Keratinocyte (primary cell): ENCODE measurements around the gene ITGB1. TPM values are rescaled to one million over a fixed set of nuclear protein-coding genes. Genes with fewer than 3 reads are reported as not detected.

ENCODE experiments used
- DNase-seq: peaks from one replicate; pipeline ENCODE4 v3.0.0-alpha.2; 2011; ENCODE audit warnings: low read depth, missing footprints, low spot score
- FAIRE-seq: peaks from 2 replicates; lab custom pipeline; 2011; peaks lifted over from hg19 to GRCh38; lab: Jason Lieb, UNC
- H2AFZ ChIP-seq: 2 replicates; pipeline ENCODE4 v1.6.0; 2012; ENCODE audit warnings: low read length, control low read depth, inconsistent platforms; ENCODE audit not compliant: control insufficient read depth
- H3K27ac ChIP-seq: 2 replicates; pipeline ENCODE4 v1.5.1; 2011; ENCODE audit warnings: low read length; ENCODE audit not compliant: control insufficient read depth, insufficient read depth
- H3K27me3 ChIP-seq: 3 replicates; pipeline ENCODE4 v1.6.0; 2011; ENCODE audit warnings: low read length; ENCODE audit not compliant: control insufficient read depth, insufficient read depth; ENCODE audit errors: extremely low read depth
- H3K36me3 ChIP-seq, 2 experiments: 2 replicates in 1 of 2; 3 replicates in 1 of 2; pipeline ENCODE4 v1.5.1; 2011; ENCODE audit warnings: low read length in 2 of 2, mild to moderate bottlenecking in 1 of 2; ENCODE audit not compliant: control insufficient read depth in 2 of 2, insufficient read depth in 2 of 2; ENCODE audit errors: extremely low read depth in 1 of 2
- H3K4me1 ChIP-seq: 3 replicates; pipeline ENCODE4 v1.5.1; 2011; ENCODE audit warnings: low read length; ENCODE audit not compliant: control insufficient read depth, insufficient read depth; ENCODE audit errors: extremely low read depth
- H3K4me2 ChIP-seq: 3 replicates; pipeline ENCODE4 v1.6.0; 2011; ENCODE audit warnings: low read depth, low read length; ENCODE audit not compliant: control insufficient read depth, insufficient read depth; ENCODE audit errors: extremely low read depth
- H3K4me3 ChIP-seq, 3 experiments: fragments of 200-600 bp in 1 of 3; sonication (generic) in 1 of 3; 2 replicates in 2 of 3; 3 replicates in 1 of 3; pipeline ENCODE4 v1.5.1; 2011 to 2016; ENCODE audit warnings: low read length in 3 of 3, mild to moderate bottlenecking in 3 of 3, control low read depth in 2 of 3, inconsistent platforms in 1 of 3, low read depth in 1 of 3, mixed read lengths in 1 of 3, mixed run types in 1 of 3, moderate library complexity in 1 of 3; ENCODE audit not compliant: control insufficient read depth in 2 of 3, insufficient read depth in 2 of 3; ENCODE audit errors: extremely low read depth in 1 of 3
- H3K79me2 ChIP-seq: 2 replicates; pipeline ENCODE4 v1.6.0; 2012; ENCODE audit warnings: low read length; ENCODE audit not compliant: control insufficient read depth, insufficient read depth
- H3K9ac ChIP-seq: 3 replicates; pipeline ENCODE4 v1.6.0; 2011; ENCODE audit warnings: low read length; ENCODE audit not compliant: control insufficient read depth, insufficient read depth; ENCODE audit errors: extremely low read depth
- H3K9me1 ChIP-seq: 3 replicates; pipeline ENCODE4 v1.6.0; 2011; ENCODE audit warnings: low read length; ENCODE audit not compliant: control insufficient read depth, insufficient read depth; ENCODE audit errors: extremely low read depth
- H3K9me3 ChIP-seq: 2 replicates; pipeline ENCODE4 v1.5.1; 2012; ENCODE audit warnings: low read depth, low read length; ENCODE audit not compliant: control insufficient read depth
- H4K20me1 ChIP-seq: 3 replicates; pipeline ENCODE4 v1.6.0; 2011; ENCODE audit warnings: low read length; ENCODE audit not compliant: control insufficient read depth, insufficient read depth; ENCODE audit errors: extremely low read depth
- CTCF ChIP-seq, 3 experiments: IDR thresholded peaks in 1 of 3; conservative IDR thresholded peaks in 1 of 3; optimal IDR thresholded peaks in 1 of 3; 2 replicates in 2 of 3; 3 replicates in 1 of 3; pipeline versions ENCODE3 to v1.5.1; 2011; ENCODE audit warnings: low read length in 3 of 3, mild to moderate bottlenecking in 3 of 3, moderate library complexity in 2 of 3, control low read depth in 1 of 3, inconsistent platforms in 1 of 3; ENCODE audit not compliant: insufficient read depth in 2 of 3; ENCODE audit errors: extremely low read depth in 1 of 3
- EZH2 ChIP-seq: IDR thresholded peaks from one replicate; pipeline ENCODE4 v1.6.1; 2012; ENCODE audit warnings: inconsistent platforms, mild to moderate bottlenecking, low read length, moderate library complexity
- dilution Hi-C: fragments of 300-500 bp; cut with MboI; formaldehyde crosslinking; loops from one replicate; pipeline ENCODE4 v1.7.0; 2020; ENCODE audit warnings: low sequenced_read_pairs; ENCODE audit not compliant: extremely low pct_ligation_motif_present
- polyA plus RNA-seq, 5 experiments: library from polyadenylated mRNA; depleted of rRNA in 3 of 5; stranded (reverse) in 3 of 5; stranded (forward) in 1 of 5; unstranded in 1 of 5; fragments of >200 nt; gene quantifications; 1 replicate in 1 of 5; 2 replicates in 3 of 5; 3 replicates in 1 of 5; pipeline versions ENCODE4 v1.2.1 to v1.2.3, GENCODE V29; 2011 to 2012; ENCODE audit warnings: missing spikeins in 2 of 5, low read depth in 1 of 5, low replicate concordance in 1 of 5

ITGB1 gene
- polyA plus RNA-seq, 1 donor (not counting 4 experiments of a cell fraction or from before 2014, with no cell fraction given) = 1,445 TPM

GRCh38 chr10:32976338-32976737 lies 18.3 kb upstream of the ITGB1 start:
- no peak for DNase-seq
- no peaks in the 10 kb centered on the region for H3K9me3 ChIP-seq
- TF ChIP-seq EZH2 (no peak), CTCF (optimal IDR thresholded peaks at IDR 0.05 in 1 of 3, IDR thresholded peaks at IDR 0.05 in 1 of 3, conservative IDR thresholded peaks at IDR 0.05 in 1 of 3; ENCODE audit: extremely low read depth in 1 of 3, insufficient read depth in 2 of 3, low read length in 3 of 3) (no peak)
- peak; percentile 68 for FAIRE-seq
- no peaks in the 10 kb centered on the region for H3K36me3 ChIP-seq
- H3K79me2 ChIP-seq = no peaks in the 10 kb centered on the region
- H4K20me1 ChIP-seq = no peaks in the 10 kb centered on the region
- H3K27ac ChIP-seq = no peak overlapping the region
- no peak overlapping the region for H3K9ac ChIP-seq
- no peak overlapping the region for H3K4me2 ChIP-seq
- dilution Hi-C loops = no loop called here
- H2AFZ ChIP-seq = no peak overlapping the region
- no peaks in the 10 kb centered on the region for H3K9me1 ChIP-seq
- no peak overlapping the region for H3K4me3 ChIP-seq
- H3K27me3 ChIP-seq = no peaks in the 10 kb centered on the region
- H3K4me1 ChIP-seq = peaks cover 38% of the 10 kb centered on the region

- dilution Hi-C loops = no loop called here
- TF ChIP-seq EZH2 = no peak
- no peak for TF ChIP-seq CTCF (optimal IDR thresholded peaks at IDR 0.05 in 1 of 3, IDR thresholded peaks at IDR 0.05 in 1 of 3, conservative IDR thresholded peaks at IDR 0.05 in 1 of 3; ENCODE audit: extremely low read depth in 1 of 3, insufficient read depth in 2 of 3, low read length in 3 of 3)
- H3K9me1 ChIP-seq = no peaks in the 10 kb centered on the region
- H4K20me1 ChIP-seq = no peaks in the 10 kb centered on the region
- peak overlapping the region; percentile 19 for H3K9ac ChIP-seq
- peak overlapping the region; percentile 65 for H3K4me2 ChIP-seq
- no peaks in the 10 kb centered on the region for H3K36me3 ChIP-seq
- H3K4me3 ChIP-seq = peak overlapping the region in 1 of 3 experiments; percentile 1
- FAIRE-seq (no peak), DNase-seq (no peak)
- no peaks in the 10 kb centered on the region for H3K27me3 ChIP-seq
- H3K79me2 ChIP-seq = no peaks in the 10 kb centered on the region
- peak overlapping the region; percentile 59 for H2AFZ ChIP-seq
- H3K9me3 ChIP-seq = no peaks in the 10 kb centered on the region
- H3K27ac ChIP-seq = peak overlapping the region; percentile 16
- peaks cover 20% of the 10 kb centered on the region for H3K4me1 ChIP-seq
Measured at GRCh38 chr10:32972929-32973328, 14.9 kb upstream of the ITGB1 start.
